Psoas muscle (tissue), 8 donors: ENCODE results near the gene C11orf21. TPM values are rescaled to one million over a fixed set of nuclear protein-coding genes. Genes with fewer than 3 reads are reported as not detected.

Experiments
- ATAC-seq, 4 donors: fragments of 200-7000 bp; cut with Tn5 transposase; one replicate each; pipeline ENCODE4 v1.9.1; 2020; ENCODE audit warnings: moderate library complexity in 3 of 4, mild to moderate bottlenecking in 2 of 4
- DNase-seq, 2 donors: peaks; one replicate each; pipeline ENCODE4 v3.0.0-alpha.2; 2020
- H3K27ac ChIP-seq: fragments of 200-600 bp; one replicate; pipeline ENCODE4 v1.8.0; 2022
- H3K27me3 ChIP-seq, 3 donors: fragments of 200-600 bp in 1 of 3; one replicate each; pipeline versions ENCODE4 v1.6.1 to v1.8.0; 2013 to 2022; ENCODE audit warnings: low read length in 2 of 3, mild to moderate bottlenecking in 2 of 3, moderate library complexity in 1 of 3; ENCODE audit not compliant: insufficient read depth in 3 of 3
- H3K36me3 ChIP-seq, 2 donors: fragments of 200-600 bp in 1 of 2; one replicate each; pipeline versions ENCODE4 v1.6.1 to v1.8.0; 2013 to 2022; ENCODE audit warnings: low read depth in 1 of 2, mild to moderate bottlenecking in 1 of 2, moderate library complexity in 1 of 2; ENCODE audit not compliant: insufficient read depth in 1 of 2
- H3K4me1 ChIP-seq: fragments of 200-600 bp; one replicate; pipeline ENCODE4 v1.8.0; 2022
- H3K4me3 ChIP-seq: fragments of 200-600 bp; one replicate; pipeline ENCODE4 v1.8.0; 2022; ENCODE audit warnings: mild to moderate bottlenecking
- H3K9me3 ChIP-seq: fragments of 200-600 bp; one replicate; pipeline ENCODE4 v1.8.0; 2022
- CTCF ChIP-seq: fragments of 200-600 bp; IDR thresholded peaks from one replicate; pipeline ENCODE4 v1.8.0; 2022; ENCODE audit warnings: antibody characterized with exemption
- WGBS, 3 donors: extraction: QIAGEN DNeasy Blood & Tissue Kit; methylation state at CpG; one replicate each; pipeline versions ENCODE4 v1.1.6 to v1.1.7; 2013; 5-methylcytosine and 5-hydroxymethylcytosine counted together
- intact Hi-C, 2 donors: fragments of 100-400 bp; cut with DNase I; formaldehyde crosslinking; loops; one replicate each; pipeline versions ENCODE4 v1.11.0 to v1.14.2; 2022
- long read RNA-seq, 2 donors: library from polyadenylated mRNA; unstranded; transcript quantifications; one replicate each; pipeline ENCODE4 v2.0.0, GENCODE V29; 2021
- polyA plus RNA-seq, 3 donors: library from polyadenylated mRNA; stranded (reverse); fragments of 200-250 nt; gene quantifications; one replicate each; pipeline ENCODE4 v1.2.3, GENCODE V29; 2013
- total RNA-seq, 4 donors: library from RNA; stranded (reverse); fragmentation: NEBNext Ultra II Directional in 2 of 4; extraction: Animal tissue kit (Norgen Biotek cat#: 25700) in 2 of 4; gene quantifications; one replicate each; pipeline versions ENCODE4 v1.2.1 to v1.2.4, GENCODE V29; 2021 to 2023
- donor health status: healthy with polysubstance abuse.
- donor health status: DM: no; HTN: no; CAD: no; lungs with moderate emphysema.
- donor health status: Bipolar disorder and iron deficiency.
- donor health status: healthy.
- donor health status: DM: yes; HTN: yes; CAD: no.
- donor health status: DM: no; HTN: no; CAD: no.
- donor health status: DM: no; HTN: no; CAD: no.
- donor health status: DM: yes; HTN: yes; CAD: no.

Gene C11orf21
- total RNA-seq = under 1 TPM in 3 of 4 donors, not detected in 1; 0.21 to 0.40 (median 0.22) TPM
- under 1 TPM; 0.04 to 0.18 (median 0.12) TPM for polyA plus RNA-seq
- long read RNA-seq, donor 1 = 0 reads
- long read RNA-seq, donor 2, partial matches to known transcripts = 0 of 1 reads
- long read RNA-seq, donor 2, other reads (novel, unspliced or antisense) = 1 of 1 reads

- H3K4me3 ChIP-seq = no peak within 1 kb of the TSS
- DNase-seq (peak in 1 of 2 donors; percentile 66), ATAC-seq (no peak)
- H3K9me3 ChIP-seq = no peaks in the 10 kb centered on the region
- TF ChIP-seq CTCF = no peak
- whole genome bisulfite sequencing, 3 donors = 61 to 67% (median 66%) methylated on average over 15 to 16 of the region's 16 CpGs
- H3K36me3 ChIP-seq = no peaks in the 10 kb centered on the region
- no peak within 1 kb of the TSS for H3K27ac ChIP-seq
- peaks cover 7% of the 10 kb centered on the region for H3K4me1 ChIP-seq
- peaks cover 0 to 6% (median 1%) of the 10 kb centered on the region in 3 donors for H3K27me3 ChIP-seq
- intact Hi-C loops = loop anchor here in 1 of 2 donors (10.0 kb wide), 2 partner anchors 107 to 593 kb away; no protein-coding TSS in a partner anchor
Observed at GRCh38 chr11:2301631-2302305, at the start of gene C11orf21, which contains the start of gene TSPAN32. C11orf21 (minus strand) TSS chr11:2301918; CDS start chr11:2301808, 110 bp downstream. TSPAN32 (plus strand) TSS chr11:2302013; CDS start chr11:2302150, 137 bp downstream.

GRCh38 chr11:2348986-2349385 lies 47.3 kb upstream of the C11orf21 start:
- Histone ChIP-seq H3K27ac (no peak overlapping the region), H3K36me3 (no peaks in the 10 kb centered on the region), H3K27me3 (no peaks in the 10 kb centered on the region), H3K4me3 (no peak overlapping the region), H3K9me3 (no peaks in the 10 kb centered on the region), H3K4me1 (no peaks in the 10 kb centered on the region)
- intact Hi-C loops = no loop called here
- TF ChIP-seq CTCF = no peak
- WGBS, 3 donors = 81 to 97% (median 97%) methylated on average over 1 of the region's 1 CpG
- ATAC-seq (no peak), DNase-seq (no peak)

GRCh38 chr11:2347308-2347830 lies 45.7 kb upstream of the C11orf21 start:
- H3K27ac ChIP-seq = no peak overlapping the region
- H3K4me3 ChIP-seq = no peak overlapping the region
- intact Hi-C loops = no loop called here
- H3K36me3 ChIP-seq = no peaks in the 10 kb centered on the region
- no peaks in the 10 kb centered on the region for H3K4me1 ChIP-seq
- no peak for ATAC-seq
- no peak for TF ChIP-seq CTCF
- H3K27me3 ChIP-seq = no peaks in the 10 kb centered on the region
- no peaks in the 10 kb centered on the region for H3K9me3 ChIP-seq
- WGBS, 3 donors = 84 to 92% (median 87%) methylated on average over 9 of the region's 9 CpGs
- DNase-seq = no peak

GRCh38 chr11:2346586-2347307 lies 45.0 kb upstream of the C11orf21 start:
- DNase-seq = no peak
- no peaks in the 10 kb centered on the region for H3K4me1 ChIP-seq
- ATAC-seq = no peak
- intact Hi-C loops = no loop called here
- TF ChIP-seq CTCF = no peak
- no peak overlapping the region for H3K27ac ChIP-seq
- 81 to 82% (median 81%) methylated on average over 10 of the region's 10 CpGs for WGBS, 3 donors
- H3K4me3 ChIP-seq = no peak overlapping the region
- H3K36me3 ChIP-seq = no peaks in the 10 kb centered on the region
- H3K27me3 ChIP-seq = no peaks in the 10 kb centered on the region
- H3K9me3 ChIP-seq = no peaks in the 10 kb centered on the region
